ENCODE data around the gene CCDC74B.
"Not testable (repeated sequence)": the region's sequence is repeated elsewhere in the genome, so short reads cannot be mapped to it uniquely, and the experiment has no call there.

DNA sequence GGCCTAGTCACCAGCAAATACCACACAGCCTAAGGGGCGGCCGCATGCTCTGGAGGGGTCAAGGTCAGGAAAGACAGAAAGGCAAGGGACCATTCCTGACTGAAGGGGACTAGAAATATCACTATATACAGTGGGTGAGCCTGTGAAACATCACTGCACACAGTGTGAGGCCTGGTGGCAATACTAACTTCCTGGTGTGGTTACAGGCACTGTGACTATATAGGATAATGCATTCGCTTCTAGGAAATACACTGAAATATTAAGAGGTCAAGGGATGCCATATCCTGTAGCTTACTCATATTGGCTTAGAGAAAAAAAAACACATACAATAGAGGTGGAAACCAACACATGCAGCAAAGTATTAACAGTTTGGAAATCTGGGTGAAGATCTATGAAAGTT lies 24.3 kb upstream of the CCDC74B start:
- not testable (repeated sequence) for TF ChIP-seq POLR2A (IDR thresholded peaks at IDR 0.05)
- TF ChIP-seq, protein P1, sequence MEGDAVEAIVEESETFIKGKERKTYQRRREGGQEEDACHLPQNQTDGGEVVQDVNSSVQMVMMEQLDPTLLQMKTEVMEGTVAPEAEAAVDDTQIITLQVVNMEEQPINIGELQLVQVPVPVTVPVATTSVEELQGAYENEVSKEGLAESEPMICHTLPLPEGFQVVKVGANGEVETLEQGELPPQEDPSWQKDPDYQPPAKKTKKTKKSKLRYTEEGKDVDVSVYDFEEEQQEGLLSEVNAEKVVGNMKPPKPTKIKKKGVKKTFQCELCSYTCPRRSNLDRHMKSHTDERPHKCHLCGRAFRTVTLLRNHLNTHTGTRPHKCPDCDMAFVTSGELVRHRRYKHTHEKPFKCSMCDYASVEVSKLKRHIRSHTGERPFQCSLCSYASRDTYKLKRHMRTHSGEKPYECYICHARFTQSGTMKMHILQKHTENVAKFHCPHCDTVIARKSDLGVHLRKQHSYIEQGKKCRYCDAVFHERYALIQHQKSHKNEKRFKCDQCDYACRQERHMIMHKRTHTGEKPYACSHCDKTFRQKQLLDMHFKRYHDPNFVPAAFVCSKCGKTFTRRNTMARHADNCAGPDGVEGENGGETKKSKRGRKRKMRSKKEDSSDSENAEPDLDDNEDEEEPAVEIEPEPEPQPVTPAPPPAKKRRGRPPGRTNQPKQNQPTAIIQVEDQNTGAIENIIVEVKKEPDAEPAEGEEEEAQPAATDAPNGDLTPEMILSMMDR (IDR thresholded peaks at IDR 0.05): not testable (repeated sequence)
